Embryonic facial prominence (tissue), 1 donor: ENCODE results near the gene PPIF.

ENCODE experiments used
- DNase-seq: peaks from one replicate; pipeline ENCODE4 v3.0.0-alpha.2; 2016; ENCODE audit errors: extremely low spot score

Gene PPIF

GRCh38 chr10:79375321-79376077 lies 28.2 kb downstream of the PPIF start:
- DNase-seq, result no peak

GRCh38 chr10:79376078-79376628 lies 28.9 kb downstream of the PPIF start:
- DNase-seq, result no peak

- no peak for DNase-seq
These were observed 29.7 kb downstream of the PPIF start for GRCh38 chr10:79376751-79377556.

- DNase-seq, result no peak
These were observed 30.5 kb downstream of the PPIF start for GRCh38 chr10:79377557-79378382.

GRCh38 chr10:79378383-79378646 lies 31.0 kb downstream of the PPIF start:
- DNase-seq, result no peak

GRCh38 chr10:79378647-79379511 lies 31.6 kb downstream of the PPIF start:
- no peak for DNase-seq

- DNase-seq, result no peak
These were observed 32.3 kb downstream of the PPIF start for GRCh38 chr10:79379512-79380124.

GRCh38 chr10:79380125-79380945 lies 33.1 kb downstream of the PPIF start:
- DNase-seq, result no peak

- DNase-seq, result no peak
These were observed 33.9 kb downstream of the PPIF start for GRCh38 chr10:79380946-79381721.

GRCh38 chr10:79381804-79382221 lies 34.5 kb downstream of the PPIF start:
- DNase-seq, result no peak

GRCh38 chr10:79382491-79382941 lies 35.2 kb downstream of the PPIF start:
- DNase-seq, result no peak

- no peak for DNase-seq
These were observed 36.8 kb downstream of the PPIF start for GRCh38 chr10:79383974-79384606.

GRCh38 chr10:79384773-79385391 lies 37.6 kb downstream of the PPIF start:
- no peak for DNase-seq

- no peak for DNase-seq
These were observed 38.1 kb downstream of the PPIF start for GRCh38 chr10:79385392-79385795.

- DNase-seq, result no peak
These were observed 38.7 kb downstream of the PPIF start for GRCh38 chr10:79385804-79386531.

- no peak for DNase-seq
These were observed 39.6 kb downstream of the PPIF start for GRCh38 chr10:79386637-79387465.
